ENCODE results near the gene PDZD2. TPM values are rescaled to one million over a fixed set of nuclear protein-coding genes. Genes with fewer than 3 reads are reported as not detected.

The PDZD2 gene
- total and polyA plus RNA-seq, 9 donors: 21.2 to 58.2 (median 37.8) TPM

DNA sequence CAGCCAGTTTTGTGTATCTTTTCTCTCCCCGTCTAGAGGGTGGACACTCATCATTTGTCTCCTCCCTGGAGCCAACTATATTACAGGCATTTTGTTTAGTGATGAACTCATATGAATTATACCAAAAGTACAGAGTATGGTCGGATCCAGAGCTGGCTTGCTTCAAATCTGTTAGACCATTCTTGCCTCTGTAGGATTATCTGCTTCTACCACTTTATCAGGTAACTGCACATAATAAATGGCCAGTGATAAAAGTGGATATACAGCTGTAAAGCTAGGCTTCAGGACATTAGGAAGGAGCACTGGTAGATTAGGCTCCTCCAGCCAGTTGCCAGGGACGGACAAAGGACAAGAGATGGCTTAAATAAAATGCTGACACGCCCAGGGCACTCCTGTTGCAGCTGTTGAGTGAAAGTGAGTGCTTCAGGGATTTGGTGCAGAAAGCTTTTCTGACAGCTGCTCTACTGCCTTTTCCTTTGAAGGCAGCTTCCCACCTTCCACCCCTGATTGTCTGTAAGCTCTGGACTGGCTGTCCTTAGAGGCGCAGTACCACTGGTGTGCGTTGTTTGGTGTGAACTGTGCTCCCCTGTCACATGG, 259.2 kb downstream of the PDZD2 start:
- TF ChIP-seq, protein P1, sequence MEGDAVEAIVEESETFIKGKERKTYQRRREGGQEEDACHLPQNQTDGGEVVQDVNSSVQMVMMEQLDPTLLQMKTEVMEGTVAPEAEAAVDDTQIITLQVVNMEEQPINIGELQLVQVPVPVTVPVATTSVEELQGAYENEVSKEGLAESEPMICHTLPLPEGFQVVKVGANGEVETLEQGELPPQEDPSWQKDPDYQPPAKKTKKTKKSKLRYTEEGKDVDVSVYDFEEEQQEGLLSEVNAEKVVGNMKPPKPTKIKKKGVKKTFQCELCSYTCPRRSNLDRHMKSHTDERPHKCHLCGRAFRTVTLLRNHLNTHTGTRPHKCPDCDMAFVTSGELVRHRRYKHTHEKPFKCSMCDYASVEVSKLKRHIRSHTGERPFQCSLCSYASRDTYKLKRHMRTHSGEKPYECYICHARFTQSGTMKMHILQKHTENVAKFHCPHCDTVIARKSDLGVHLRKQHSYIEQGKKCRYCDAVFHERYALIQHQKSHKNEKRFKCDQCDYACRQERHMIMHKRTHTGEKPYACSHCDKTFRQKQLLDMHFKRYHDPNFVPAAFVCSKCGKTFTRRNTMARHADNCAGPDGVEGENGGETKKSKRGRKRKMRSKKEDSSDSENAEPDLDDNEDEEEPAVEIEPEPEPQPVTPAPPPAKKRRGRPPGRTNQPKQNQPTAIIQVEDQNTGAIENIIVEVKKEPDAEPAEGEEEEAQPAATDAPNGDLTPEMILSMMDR (IDR thresholded peaks at IDR 0.05): no peak
- no peak for TF ChIP-seq POLR2A (IDR thresholded peaks at IDR 0.05)
- TF ChIP-seq EP300 (IDR thresholded peaks at IDR 0.05): no peak
- Histone ChIP-seq H3K27ac (no peak overlapping the region), H3K4me1 (ENCODE audit: insufficient read depth) (peaks cover 2% of the 10 kb centered on the region), H3K36me3 (no peaks in the 10 kb centered on the region), H3K4me3 (no peak overlapping the region), H3K9me3 (no peaks in the 10 kb centered on the region), H3K27me3 (no peaks in the 10 kb centered on the region)
- intact Hi-C loops (cut with DNase I): no loop called here
- 76 to 94% (median 94%) methylated on average over 6 of the region's 6 CpGs for WGBS, 3 donors
- no peak for DNase-seq

DNA sequence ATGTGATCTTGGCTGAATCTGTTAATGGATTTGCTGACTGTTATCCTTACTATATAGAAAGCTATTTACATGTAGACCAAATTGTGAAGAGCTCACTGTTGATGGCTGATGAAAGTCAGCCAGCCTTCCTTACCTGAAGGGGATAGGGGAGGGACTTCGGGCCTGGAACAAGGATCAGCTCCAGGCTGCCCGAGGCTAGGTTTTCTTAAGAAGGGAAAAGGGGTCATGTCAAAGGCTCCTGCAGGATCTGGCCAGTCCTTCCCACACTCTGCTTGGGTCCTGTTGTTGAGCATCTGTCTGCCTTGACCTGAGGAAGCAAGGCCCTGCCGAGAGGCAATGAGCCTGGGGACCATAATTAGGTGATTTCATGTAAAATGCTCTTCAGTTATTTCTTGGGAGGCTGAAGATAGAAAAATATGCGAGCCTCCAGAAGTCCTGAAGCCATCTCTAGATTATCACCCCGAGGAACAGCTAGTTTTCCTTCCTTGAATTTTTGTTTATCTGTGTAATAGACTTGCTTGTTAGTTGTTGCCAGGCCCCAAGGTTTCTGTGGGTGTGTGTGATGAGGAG, 261.4 kb downstream of the PDZD2 start:
- Histone ChIP-seq H3K4me1 (ENCODE audit: insufficient read depth) (peaks cover 2% of the 10 kb centered on the region), H3K4me3 (no peak overlapping the region), H3K9me3 (no peaks in the 10 kb centered on the region), H3K27me3 (no peaks in the 10 kb centered on the region), H3K36me3 (no peaks in the 10 kb centered on the region), H3K27ac (no peak overlapping the region)
- intact Hi-C loops (cut with DNase I): no loop called here
- WGBS, 3 donors: 33 to 35% (median 33%) methylated on average over 5 of the region's 5 CpGs
- TF ChIP-seq EP300 (IDR thresholded peaks at IDR 0.05): no peak
- no peak for TF ChIP-seq POLR2A (IDR thresholded peaks at IDR 0.05)
- TF ChIP-seq, protein P1 (IDR thresholded peaks at IDR 0.05): no peak
- no peak for DNase-seq

DNA sequence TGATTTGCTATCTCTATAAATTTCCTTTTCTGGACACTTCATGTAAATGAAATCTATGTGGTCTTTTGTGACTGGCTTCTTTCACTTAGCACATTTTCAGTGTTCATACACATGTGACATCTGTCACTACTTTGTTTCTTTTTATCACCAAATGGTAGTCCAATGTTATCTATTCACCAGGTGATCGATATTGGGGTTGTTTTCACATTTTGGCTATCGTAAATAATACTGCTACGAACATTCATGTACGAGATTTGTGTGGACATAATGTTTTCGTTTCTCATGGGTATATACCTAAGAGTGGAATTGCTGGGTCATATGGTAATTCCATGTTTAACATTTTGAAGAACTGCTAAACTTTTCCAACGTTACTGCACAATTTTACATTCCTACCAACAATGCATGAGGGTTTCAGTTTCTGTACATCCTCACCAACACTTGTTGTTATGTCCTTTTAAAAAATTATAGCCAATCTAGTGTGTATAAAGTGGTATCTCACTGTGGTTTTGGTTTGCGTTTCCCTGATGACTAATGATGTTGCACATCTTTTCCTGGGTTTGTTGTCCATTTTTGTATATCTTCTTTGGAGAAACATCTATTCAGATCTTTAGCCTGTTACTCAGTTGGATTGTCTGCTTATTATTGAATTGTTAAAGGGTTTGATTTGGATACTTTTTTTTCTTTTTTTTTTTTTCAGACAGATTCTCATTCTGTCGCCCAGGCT, 263.0 kb downstream of the PDZD2 start:
- no peaks in the 10 kb centered on the region for H3K27me3 ChIP-seq
- no peak overlapping the region for H3K4me3 ChIP-seq
- H3K36me3 ChIP-seq: no peaks in the 10 kb centered on the region
- no peak for DNase-seq
- no peaks in the 10 kb centered on the region for H3K9me3 ChIP-seq
- no peak overlapping the region for H3K27ac ChIP-seq
- WGBS, 3 donors: 75 to 90% (median 81%) methylated on average over 8 of the region's 8 CpGs
- H3K4me1 ChIP-seq (ENCODE audit: insufficient read depth): peaks cover 2% of the 10 kb centered on the region
- intact Hi-C loops (cut with DNase I): no loop called here
- TF ChIP-seq, protein P1 (IDR thresholded peaks at IDR 0.05): no peak
- TF ChIP-seq POLR2A (IDR thresholded peaks at IDR 0.05) (no peak), EP300 (IDR thresholded peaks at IDR 0.05) (no peak)

DNA sequence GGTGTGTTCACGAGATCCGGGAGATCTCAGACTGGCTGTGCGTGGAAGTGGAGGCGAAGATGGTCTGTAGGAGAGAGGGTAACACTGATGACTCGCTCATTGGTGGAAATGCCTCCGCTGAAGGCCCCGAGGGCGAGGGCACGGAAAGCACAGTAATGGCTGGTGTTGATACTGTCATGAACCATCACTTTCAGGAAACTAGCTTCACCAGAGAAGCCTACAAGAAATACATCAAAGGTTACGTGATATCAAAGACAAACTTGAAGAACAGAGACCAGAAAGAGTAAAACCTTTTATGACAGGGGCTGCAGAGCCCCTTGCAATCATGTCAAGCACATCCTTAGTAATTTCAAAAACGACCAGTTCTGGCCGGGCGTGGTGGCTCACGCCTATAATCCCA, 269.5 kb downstream of the PDZD2 start:
- Histone ChIP-seq H3K4me3 (no peak overlapping the region), H3K4me1 (ENCODE audit: insufficient read depth) (peaks cover 2% of the 10 kb centered on the region), H3K36me3 (no peaks in the 10 kb centered on the region), H3K27me3 (no peaks in the 10 kb centered on the region), H3K9me3 (no peaks in the 10 kb centered on the region), H3K27ac (no peak overlapping the region)
- 96 to 97% (median 96%) methylated on average over 14 of the region's 14 CpGs for WGBS, 3 donors
- TF ChIP-seq POLR2A (IDR thresholded peaks at IDR 0.05) (no peak), EP300 (IDR thresholded peaks at IDR 0.05) (no peak)
- TF ChIP-seq, protein P1 (IDR thresholded peaks at IDR 0.05): no peak
- no peak for DNase-seq
- intact Hi-C loops (cut with DNase I): no loop called here
